ENCODE measurements around the gene FAM72A. TPM values are rescaled to one million over a fixed set of nuclear protein-coding genes. Genes with fewer than 3 reads are reported as not detected.
"Not testable (repeated sequence)": the region's sequence is repeated elsewhere in the genome, so short reads cannot be mapped to it uniquely, and the experiment has no call there.

Gene FAM72A
- total and polyA plus RNA-seq, 2 donors (not counting 3 experiments of a cell fraction or from before 2014, with no cell fraction given), result 3.4 to 9.6 TPM

- dilution Hi-C loops (cut with MboI; ENCODE audit: extremely low pct_ligation_motif_present, low sequenced_read_pairs); H3K9me3 ChIP-seq (replicated peaks; ENCODE audit: control insufficient read depth, insufficient read depth, low read length); H3K36me3 ChIP-seq (ENCODE audit: control insufficient read depth in 2 of 2, extremely low read depth in 1 of 2, insufficient read depth in 2 of 2, low read length in 2 of 2); H2AFZ ChIP-seq (ENCODE audit: low read depth, low read length); CTCF ChIA-PET; H3K27me3 ChIP-seq (ENCODE audit: control insufficient read depth in 2 of 2, insufficient read depth in 2 of 2, low read length in 2 of 2); H3K9ac ChIP-seq (replicated peaks; ENCODE audit: extremely low read depth, insufficient read depth, low read length); POLR2A ChIA-PET; intact Hi-C loops (cut with micrococcal nuclease); H3K4me3 ChIP-seq (replicated peaks in 1 of 3; ENCODE audit: insufficient read depth in 1 of 3, low read depth in 1 of 3, low read length in 3 of 3); H3K4me2 ChIP-seq (ENCODE audit: insufficient read depth, low read length); H4K20me1 ChIP-seq (replicated peaks; ENCODE audit: control insufficient read depth, extremely low read depth, insufficient read depth, low read length); H3K27ac ChIP-seq (ENCODE audit: insufficient read depth, low read depth, low read length); H3K9me1 ChIP-seq (replicated peaks; ENCODE audit: control insufficient read depth, extremely low read depth, insufficient read depth, low read length); H3K4me1 ChIP-seq (ENCODE audit: control insufficient read depth, extremely low read depth, insufficient read depth, low read length); FAIRE-seq; BruUV-seq (replicated peaks); DNase-seq (ENCODE audit: low read depth, low spot score): not testable (repeated sequence)
- H3K79me2 ChIP-seq (ENCODE audit: control insufficient read depth, insufficient read depth, low read length), result peaks cover 11% of the 10 kb centered on the region
Observed at GRCh38 chr1:206215600-206216392, 13.2 kb upstream of the FAM72A start.

- intact Hi-C loops (cut with micrococcal nuclease); H3K4me1 ChIP-seq (ENCODE audit: control insufficient read depth, extremely low read depth, insufficient read depth, low read length); H2AFZ ChIP-seq (ENCODE audit: low read depth, low read length); H3K9ac ChIP-seq (replicated peaks; ENCODE audit: extremely low read depth, insufficient read depth, low read length); H3K27me3 ChIP-seq (ENCODE audit: control insufficient read depth in 2 of 2, insufficient read depth in 2 of 2, low read length in 2 of 2); dilution Hi-C loops (cut with MboI; ENCODE audit: extremely low pct_ligation_motif_present, low sequenced_read_pairs); H3K4me2 ChIP-seq (ENCODE audit: insufficient read depth, low read length); H3K4me3 ChIP-seq (replicated peaks in 1 of 3; ENCODE audit: insufficient read depth in 1 of 3, low read depth in 1 of 3, low read length in 3 of 3); CTCF ChIA-PET; H3K27ac ChIP-seq (ENCODE audit: insufficient read depth, low read depth, low read length); BruUV-seq (replicated peaks); FAIRE-seq; POLR2A ChIA-PET; H3K9me1 ChIP-seq (replicated peaks; ENCODE audit: control insufficient read depth, extremely low read depth, insufficient read depth, low read length); H3K9me3 ChIP-seq (replicated peaks; ENCODE audit: control insufficient read depth, insufficient read depth, low read length); H3K36me3 ChIP-seq (ENCODE audit: control insufficient read depth in 2 of 2, extremely low read depth in 1 of 2, insufficient read depth in 2 of 2, low read length in 2 of 2); H4K20me1 ChIP-seq (replicated peaks; ENCODE audit: control insufficient read depth, extremely low read depth, insufficient read depth, low read length): not testable (repeated sequence)
- peak; percentile 1 for DNase-seq (ENCODE audit: low read depth, low spot score)
- peaks cover 20% of the 10 kb centered on the region for H3K79me2 ChIP-seq (ENCODE audit: control insufficient read depth, insufficient read depth, low read length)
Observed at GRCh38 chr1:206210802-206211201, 8.2 kb upstream of the FAM72A start.

- H4K20me1 ChIP-seq (replicated peaks; ENCODE audit: control insufficient read depth, extremely low read depth, insufficient read depth, low read length); H3K9ac ChIP-seq (replicated peaks; ENCODE audit: extremely low read depth, insufficient read depth, low read length); CTCF ChIA-PET; dilution Hi-C loops (cut with MboI; ENCODE audit: extremely low pct_ligation_motif_present, low sequenced_read_pairs); H3K4me2 ChIP-seq (ENCODE audit: insufficient read depth, low read length); BruUV-seq (replicated peaks); H3K27ac ChIP-seq (ENCODE audit: insufficient read depth, low read depth, low read length); POLR2A ChIA-PET; H3K27me3 ChIP-seq (ENCODE audit: control insufficient read depth in 2 of 2, insufficient read depth in 2 of 2, low read length in 2 of 2); H3K4me1 ChIP-seq (ENCODE audit: control insufficient read depth, extremely low read depth, insufficient read depth, low read length); FAIRE-seq; H3K9me3 ChIP-seq (replicated peaks; ENCODE audit: control insufficient read depth, insufficient read depth, low read length); H2AFZ ChIP-seq (ENCODE audit: low read depth, low read length); H3K36me3 ChIP-seq (ENCODE audit: control insufficient read depth in 2 of 2, extremely low read depth in 1 of 2, insufficient read depth in 2 of 2, low read length in 2 of 2); DNase-seq (ENCODE audit: low read depth, low spot score); intact Hi-C loops (cut with micrococcal nuclease); H3K9me1 ChIP-seq (replicated peaks; ENCODE audit: control insufficient read depth, extremely low read depth, insufficient read depth, low read length): not testable (repeated sequence)
- Histone ChIP-seq H3K79me2 (ENCODE audit: control insufficient read depth, insufficient read depth, low read length) (peaks cover 17% of the 10 kb centered on the region), H3K4me3 (replicated peaks in 1 of 3; ENCODE audit: insufficient read depth in 1 of 3, low read depth in 1 of 3, low read length in 3 of 3) (peak overlapping the region in 1 of 3 experiments; percentile 21)
Observed at GRCh38 chr1:206205569-206205968, 2.9 kb upstream of the FAM72A start.

GRCh38 chr1:206204871-206205270 lies 2.2 kb upstream of the FAM72A start:
- H4K20me1 ChIP-seq (replicated peaks; ENCODE audit: control insufficient read depth, extremely low read depth, insufficient read depth, low read length); CTCF ChIA-PET; dilution Hi-C loops (cut with MboI; ENCODE audit: extremely low pct_ligation_motif_present, low sequenced_read_pairs); H3K4me1 ChIP-seq (ENCODE audit: control insufficient read depth, extremely low read depth, insufficient read depth, low read length); intact Hi-C loops (cut with micrococcal nuclease); H3K4me2 ChIP-seq (ENCODE audit: insufficient read depth, low read length); H3K9me1 ChIP-seq (replicated peaks; ENCODE audit: control insufficient read depth, extremely low read depth, insufficient read depth, low read length); H3K9me3 ChIP-seq (replicated peaks; ENCODE audit: control insufficient read depth, insufficient read depth, low read length); H2AFZ ChIP-seq (ENCODE audit: low read depth, low read length); POLR2A ChIA-PET; H3K27me3 ChIP-seq (ENCODE audit: control insufficient read depth in 2 of 2, insufficient read depth in 2 of 2, low read length in 2 of 2); H3K36me3 ChIP-seq (ENCODE audit: control insufficient read depth in 2 of 2, extremely low read depth in 1 of 2, insufficient read depth in 2 of 2, low read length in 2 of 2); FAIRE-seq; BruUV-seq (replicated peaks): not testable (repeated sequence)
- H3K27ac ChIP-seq (ENCODE audit: insufficient read depth, low read depth, low read length), result peak overlapping the region; percentile 60
- H3K9ac ChIP-seq (replicated peaks; ENCODE audit: extremely low read depth, insufficient read depth, low read length), result peak overlapping the region; percentile 16
- peaks cover 17% of the 10 kb centered on the region for H3K79me2 ChIP-seq (ENCODE audit: control insufficient read depth, insufficient read depth, low read length)
- peak overlapping the region in 2 of 3 experiments; percentile 23 to 42 for H3K4me3 ChIP-seq (replicated peaks in 1 of 3; ENCODE audit: insufficient read depth in 1 of 3, low read depth in 1 of 3, low read length in 3 of 3)
- peak; percentile 36 for DNase-seq (ENCODE audit: low read depth, low spot score)
